HG02943 (cell line): Measurements from ENCODE around the gene SMIM22.

Source experiments
- ATAC-seq: cut with Tn5 transposase; IDR thresholded peaks from one replicate; pipeline ENCODE4 v1.9.1; 2021; ENCODE audit warnings: mild to moderate bottlenecking, low read depth, moderate library complexity; ENCODE audit not compliant: unreplicated experiment

SMIM22 gene

DNA sequence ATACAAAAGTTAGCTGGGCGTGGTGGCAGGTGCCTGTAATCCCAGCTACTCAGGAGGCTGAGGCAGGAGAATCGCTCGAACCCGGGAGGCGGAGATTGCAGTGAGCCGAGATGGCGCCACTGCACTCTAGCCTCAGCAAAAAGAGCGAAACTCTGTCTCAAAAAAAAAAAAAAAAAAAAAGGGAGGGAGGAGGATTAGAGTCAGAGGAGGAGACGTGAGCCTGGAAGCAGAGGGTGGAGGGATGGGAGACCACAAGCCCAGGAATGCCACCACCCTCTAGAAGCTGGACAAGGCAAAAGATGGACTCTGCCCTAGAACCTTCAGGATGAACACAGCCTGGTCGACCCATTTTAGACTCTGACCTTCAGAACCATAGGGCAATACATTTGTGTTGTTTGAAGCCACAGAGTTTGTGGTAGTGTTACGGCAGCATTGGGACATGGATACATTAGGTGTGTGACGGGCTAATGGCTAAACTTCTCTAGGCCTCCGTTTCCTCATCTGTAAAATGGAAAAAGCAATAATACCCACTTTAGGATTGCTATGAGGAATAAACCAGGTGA, 2.1 kb upstream of the SMIM22 start:
- no peak for ATAC-seq

DNA sequence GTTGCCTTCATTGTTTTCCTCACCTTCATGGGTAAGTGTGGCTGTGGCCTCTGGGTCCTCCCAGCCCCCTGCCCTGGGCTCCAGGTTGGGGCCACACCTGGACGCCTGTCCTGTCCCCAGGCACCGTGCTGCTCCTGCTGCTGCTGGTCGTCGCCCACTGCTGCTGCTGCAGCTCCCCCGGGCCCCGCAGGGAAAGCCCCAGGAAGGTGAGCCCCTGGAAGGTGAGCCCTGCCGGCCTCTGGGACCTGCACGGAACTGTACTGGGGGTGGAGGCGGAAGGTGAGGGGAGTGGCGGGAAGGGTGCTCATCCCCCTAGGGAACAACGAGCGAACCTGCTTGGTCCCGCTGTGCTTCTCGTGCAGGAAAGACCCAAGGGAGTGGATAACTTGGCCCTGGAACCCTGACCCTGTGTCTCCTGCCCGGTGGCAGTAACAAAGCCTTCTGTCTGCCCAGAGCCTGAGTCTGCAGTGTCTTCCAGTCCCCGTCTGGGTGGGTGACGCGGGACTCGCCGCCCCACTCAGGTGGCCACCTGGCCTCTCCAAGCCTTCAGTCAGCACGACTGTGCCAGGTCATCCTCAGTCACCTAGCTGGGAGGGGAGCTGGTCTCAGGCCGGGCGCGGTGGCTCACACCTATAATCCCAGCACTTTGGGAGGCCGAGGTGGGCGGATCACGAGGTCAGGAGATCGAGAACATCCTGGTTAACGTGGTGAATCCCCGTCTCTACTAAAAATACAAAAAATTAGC, 831 bp downstream of the SMIM22 start:
- no peak for ATAC-seq

DNA sequence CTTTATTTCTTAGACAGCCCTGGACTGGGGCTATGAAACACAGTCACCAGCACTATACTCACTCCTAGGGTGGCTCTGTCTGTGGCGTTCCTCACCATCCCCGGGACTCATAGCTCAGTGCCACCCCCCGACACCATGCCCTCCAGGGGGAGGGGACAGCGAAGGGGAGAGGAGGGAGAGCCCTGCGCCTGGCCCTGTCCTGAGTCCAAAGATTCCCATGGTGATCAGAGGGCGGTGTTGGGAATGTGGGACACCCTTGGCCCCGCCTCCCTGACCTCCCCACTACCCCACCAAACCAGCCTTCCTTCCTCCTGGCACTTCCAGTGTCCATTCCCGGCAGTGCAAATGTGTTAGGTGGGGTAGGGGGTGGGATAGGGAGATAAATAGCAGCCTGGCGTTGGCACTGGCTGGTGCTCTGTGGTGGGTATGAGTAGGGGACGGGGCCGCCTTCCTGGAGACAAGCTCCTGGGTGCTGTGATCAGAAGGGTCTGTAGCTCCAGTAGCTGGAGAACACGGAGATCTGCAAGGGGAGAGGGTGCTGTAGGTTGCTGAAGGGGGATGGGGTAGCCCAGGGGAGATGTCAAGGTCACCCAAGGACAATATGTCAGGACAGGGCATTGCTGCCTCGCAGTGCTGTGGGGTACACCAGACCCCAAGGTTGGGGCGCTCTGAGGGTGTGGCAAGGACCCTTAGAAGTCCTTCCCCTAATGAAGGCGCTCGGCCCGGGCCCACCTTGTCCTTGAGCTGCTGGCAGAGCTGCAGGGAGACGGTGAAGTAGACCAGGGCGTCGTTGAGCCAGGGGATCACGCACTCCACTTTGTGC, 2.0 kb downstream of the SMIM22 start:
- no peak for ATAC-seq

DNA sequence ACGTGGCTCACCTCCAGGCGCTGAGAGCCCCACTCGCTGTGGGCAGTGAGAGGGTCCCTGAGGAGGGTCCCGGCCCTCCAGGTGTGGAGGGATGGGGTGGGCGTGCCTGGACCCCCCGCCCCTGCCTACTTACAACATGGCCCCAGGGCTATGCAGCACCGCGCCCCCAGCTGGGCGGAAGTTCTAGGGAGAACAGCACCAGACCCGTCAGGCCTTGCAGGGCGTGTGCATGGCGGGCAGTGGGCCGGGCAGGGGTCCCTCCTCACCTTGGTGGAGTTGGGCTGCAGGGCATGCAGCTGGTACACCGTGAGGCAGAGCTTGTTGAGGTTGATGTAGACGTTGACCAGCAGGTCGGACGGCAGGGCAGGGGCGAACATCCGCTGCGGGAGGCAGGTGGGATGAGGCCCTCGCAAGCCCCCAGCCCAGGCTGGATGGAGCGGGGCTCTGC, 2.7 kb downstream of the SMIM22 start:
- no peak for ATAC-seq

- no peak for ATAC-seq
These were observed 3.3 kb downstream of the SMIM22 start for GRCh38 chr16:4798456-4798855.

DNA sequence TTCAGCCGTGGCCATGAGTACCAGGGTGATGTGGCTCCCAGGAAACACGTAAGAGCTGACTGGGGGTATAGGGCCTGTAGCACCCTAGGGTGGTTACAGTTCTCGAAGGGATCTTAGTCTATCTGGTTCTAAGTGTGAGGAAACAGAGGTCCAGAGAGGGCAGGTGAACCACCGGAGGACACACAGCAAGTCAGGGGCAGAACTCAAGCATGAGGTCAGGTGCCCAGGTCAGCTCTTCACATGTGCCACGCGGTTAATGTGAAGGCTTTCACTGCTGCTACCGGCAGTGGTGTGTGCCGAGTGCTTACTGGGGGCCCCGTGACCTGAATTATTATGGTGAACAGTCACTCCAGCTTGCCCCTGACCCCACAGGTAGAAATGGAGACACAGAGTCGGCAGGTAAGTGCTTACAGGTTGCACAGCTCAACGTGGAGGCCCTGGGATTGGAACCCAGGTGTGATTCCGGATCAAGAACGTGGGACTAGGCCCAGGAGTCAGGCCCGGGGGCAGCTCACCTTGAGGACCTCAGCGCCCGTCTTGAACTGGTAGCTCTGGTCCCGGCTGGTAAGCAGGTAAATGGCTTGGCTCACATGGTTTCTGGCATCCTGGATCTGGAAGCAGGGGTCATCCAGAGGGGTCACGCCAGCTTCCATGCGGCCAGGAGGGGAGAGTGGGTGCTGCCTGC, 4.1 kb downstream of the SMIM22 start:
- no peak for ATAC-seq

DNA sequence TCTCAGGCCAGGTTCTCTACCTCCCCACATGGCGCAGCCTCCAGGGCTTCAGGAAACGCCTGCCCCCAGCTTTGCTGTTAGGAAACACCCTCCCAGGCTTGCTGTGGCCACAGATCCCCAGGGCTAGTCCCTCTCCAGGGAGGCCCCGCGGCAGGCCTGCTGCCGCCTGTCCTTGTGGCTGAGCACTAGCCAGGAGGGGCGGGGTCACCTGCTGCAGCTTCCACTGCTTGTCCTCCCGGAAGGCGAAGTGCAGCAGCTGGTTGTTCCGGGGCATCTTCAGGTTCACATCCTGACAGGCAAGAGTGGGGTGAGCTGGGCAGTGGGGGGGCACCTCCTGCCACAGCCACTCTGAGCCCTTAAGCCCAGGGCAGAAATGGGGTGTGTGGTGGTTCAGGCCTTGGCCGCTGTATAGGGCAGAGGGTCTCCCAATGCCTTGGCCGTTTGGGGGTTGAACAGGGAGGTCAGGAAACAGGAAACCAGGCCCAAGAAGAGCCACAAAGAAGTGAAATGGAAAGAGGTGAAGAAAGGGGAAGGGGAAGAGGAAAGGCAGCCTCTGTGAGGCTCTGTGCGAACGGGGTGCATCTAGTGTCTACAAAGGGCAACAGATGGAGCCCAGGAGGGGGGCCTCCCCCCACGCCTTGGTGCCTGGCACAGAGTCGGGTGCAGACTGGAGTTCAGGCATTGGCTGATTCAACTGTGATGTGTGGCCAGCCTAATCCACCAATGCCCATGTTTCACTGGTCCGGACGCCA, 5.3 kb downstream of the SMIM22 start:
- ATAC-seq, result no peak

DNA sequence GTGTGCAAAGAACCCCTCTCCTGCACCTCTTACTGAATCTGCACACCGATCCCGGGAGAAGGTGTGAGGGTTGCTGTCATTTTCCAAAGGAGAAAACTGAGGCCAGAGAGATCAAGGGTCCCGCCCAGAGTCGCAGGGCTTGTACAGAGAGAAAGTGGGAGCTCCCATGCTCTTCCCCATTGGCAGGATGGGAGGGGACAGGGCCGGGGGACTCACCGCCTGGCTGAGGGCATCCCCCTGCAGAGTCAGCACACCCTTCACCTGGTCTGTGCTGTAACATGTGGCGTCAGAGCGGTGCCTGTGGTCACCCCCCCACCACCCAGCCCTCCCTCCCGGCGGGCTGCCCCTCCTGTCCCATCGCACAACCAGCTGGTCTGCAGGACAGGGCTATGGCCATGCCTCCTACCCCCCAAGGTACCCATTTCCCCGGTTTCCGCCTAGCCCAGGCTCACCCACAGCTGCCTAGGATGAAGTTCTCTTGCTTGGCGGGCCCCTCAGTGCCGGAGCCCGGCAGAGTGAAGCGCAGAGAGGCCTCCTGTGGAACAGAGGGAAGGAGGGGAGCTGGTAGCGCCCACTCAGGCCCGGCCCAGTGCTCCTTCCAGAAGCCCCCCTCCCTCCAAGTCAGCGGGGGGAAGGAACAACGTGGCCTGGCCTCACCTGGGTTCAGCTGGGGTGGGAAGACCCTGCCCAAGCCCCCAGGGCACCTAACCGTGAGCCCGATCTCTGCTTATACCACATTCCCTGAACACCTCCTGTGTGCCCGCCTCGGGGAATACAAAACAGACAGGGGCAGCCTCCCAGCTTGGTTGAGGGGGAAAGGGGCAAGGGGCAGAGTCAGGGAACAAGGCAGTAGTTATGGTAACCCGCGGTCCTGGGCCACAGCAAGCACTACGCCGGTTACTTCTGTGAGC, 6.1 kb downstream of the SMIM22 start:
- no peak for ATAC-seq

- peak; percentile 45 for ATAC-seq
These were observed 6.9 kb downstream of the SMIM22 start, which contains the start of gene ROGDI for GRCh38 chr16:4801962-4802658. Gene ROGDI (minus strand): TSS chr16:4802633. CDS start chr16:4802571, 62 bp downstream.

- peak; percentile 91 for ATAC-seq
These were observed 7.6 kb downstream of the SMIM22 start for GRCh38 chr16:4802659-4803287.

DNA sequence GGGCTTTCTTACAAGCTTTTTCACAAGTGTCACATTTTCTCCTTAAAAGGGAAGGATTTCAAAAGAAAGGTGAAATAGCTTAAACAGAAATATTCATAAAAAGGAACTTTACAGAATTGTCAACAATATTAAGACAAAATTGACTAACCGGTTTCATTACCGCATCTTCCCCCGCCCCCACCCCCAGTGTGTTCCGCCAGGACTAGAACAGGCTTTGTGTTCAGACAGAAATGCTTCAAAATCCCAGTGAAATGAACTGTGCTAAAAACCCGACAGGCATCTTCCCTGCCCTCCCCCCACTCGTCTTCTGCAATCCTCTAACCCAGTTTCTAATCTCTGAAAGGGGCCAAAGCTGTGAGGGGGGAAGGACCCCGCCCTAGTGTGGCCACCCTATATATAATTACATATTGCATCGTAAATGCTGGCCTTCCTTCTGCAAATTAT, 8.3 kb downstream of the SMIM22 start:
- no peak for ATAC-seq

- no peak for ATAC-seq
These were observed 9.0 kb downstream of the SMIM22 start for GRCh38 chr16:4803898-4804762.

DNA sequence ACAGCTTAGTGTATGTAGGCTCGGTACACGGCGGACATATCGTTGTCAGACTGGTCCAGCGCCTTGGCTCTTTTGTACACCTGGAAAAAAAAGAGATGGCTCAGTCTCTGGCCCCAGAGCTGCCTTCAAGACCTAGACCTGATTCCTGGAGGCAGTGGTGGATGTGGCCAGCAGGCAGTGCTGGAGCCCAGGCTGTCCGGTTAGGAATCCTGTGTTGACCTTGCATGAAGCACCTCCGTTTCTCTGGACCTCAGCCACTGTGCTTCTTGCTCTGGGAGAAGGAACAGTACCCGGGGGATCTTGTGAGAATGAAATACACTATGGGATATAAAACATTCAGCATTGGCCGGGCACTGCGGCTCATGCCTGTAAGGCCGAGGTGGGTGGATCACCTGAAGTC, 10.1 kb downstream of the SMIM22 start:
- no peak for ATAC-seq

GRCh38 chr16:4806280-4806679, 11.1 kb downstream of the SMIM22 start:
- no peak for ATAC-seq

- ATAC-seq, result no peak
These were observed 16.1 kb downstream of the SMIM22 start for GRCh38 chr16:4811242-4811641.

DNA sequence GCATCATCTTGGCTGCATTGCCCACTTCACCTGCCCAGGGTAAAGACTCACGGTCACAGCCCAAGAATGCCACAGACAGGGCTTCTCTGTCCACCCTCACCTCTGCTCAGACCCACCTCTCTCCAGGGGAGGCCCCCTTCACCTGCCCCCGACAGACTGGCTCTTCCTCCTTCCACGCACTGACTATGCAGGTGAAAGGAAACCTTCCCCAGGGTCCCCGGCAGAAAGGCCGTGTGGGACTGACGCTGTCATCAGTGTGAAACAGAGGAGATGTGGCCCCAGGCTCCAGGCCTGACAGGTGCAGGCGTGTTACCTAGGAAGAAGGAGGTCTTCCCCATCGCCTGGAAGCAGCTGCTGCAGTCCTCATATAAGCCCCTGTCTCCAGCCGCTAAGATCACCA, 16.6 kb downstream of the SMIM22 start:
- ATAC-seq, result no peak
